ENCODE data around the gene PCSK5. TPM values are rescaled to one million over a fixed set of nuclear protein-coding genes. Genes with fewer than 3 reads are reported as not detected.
"Not testable (repeated sequence)": the region's sequence is repeated elsewhere in the genome, so short reads cannot be mapped to it uniquely, and the experiment has no call there.

PCSK5 gene
- polyA plus RNA-seq, 1 donor, result 11.3 TPM

DNA sequence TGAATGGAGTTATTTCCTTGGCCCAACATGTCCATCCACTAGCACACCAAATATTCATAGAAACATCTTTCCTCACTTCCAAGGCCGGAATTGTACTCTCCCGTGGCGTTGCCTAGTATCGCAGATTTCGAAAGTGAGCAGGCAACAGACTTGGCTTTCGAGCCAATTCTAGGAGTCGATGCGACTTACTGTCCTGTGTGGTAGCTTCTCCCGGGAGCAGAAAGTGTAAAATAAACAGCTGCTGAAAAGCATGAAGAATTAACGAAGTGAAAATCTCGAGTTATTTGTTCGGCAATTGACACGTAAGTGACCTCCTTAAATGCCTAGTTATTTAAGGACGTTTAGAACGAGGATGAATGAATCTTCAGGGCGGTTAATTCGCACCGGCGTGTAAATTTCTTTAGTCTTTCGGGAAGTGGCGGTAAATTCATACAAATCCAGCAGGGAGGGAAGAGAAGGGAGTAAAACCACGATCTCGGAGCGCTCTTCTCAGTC is 449 bp upstream of the PCSK5 start:
- no peak for DNase-seq

- DNase-seq, result peak; percentile 78
Measured at GRCh38 chr9:75891277-75891741, 836 bp downstream of the PCSK5 start.

DNA sequence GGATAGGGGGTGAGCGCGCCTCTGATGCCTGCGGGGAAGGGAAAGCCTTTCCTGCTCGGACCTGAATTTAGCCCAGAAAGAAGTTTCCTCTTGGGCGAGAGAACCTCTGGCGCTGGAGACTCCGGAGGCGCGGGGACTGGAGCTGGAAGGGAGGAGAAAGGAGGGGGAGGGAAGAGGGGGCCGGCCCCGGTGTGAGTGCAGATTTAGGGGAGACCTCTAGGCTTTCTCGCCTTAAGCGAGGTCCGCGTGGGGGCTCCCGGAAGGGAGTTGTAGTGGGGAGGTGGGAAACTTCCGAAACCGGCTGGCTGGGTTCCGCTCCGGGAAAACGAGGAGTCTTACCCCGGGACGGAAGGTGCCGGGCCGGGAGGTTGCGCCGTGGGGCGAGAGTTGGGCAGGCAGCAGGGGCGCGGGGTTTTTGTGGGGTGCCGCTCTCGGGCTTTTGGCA is 1.3 kb downstream of the PCSK5 start:
- DNase-seq, result peak; percentile 25

DNA sequence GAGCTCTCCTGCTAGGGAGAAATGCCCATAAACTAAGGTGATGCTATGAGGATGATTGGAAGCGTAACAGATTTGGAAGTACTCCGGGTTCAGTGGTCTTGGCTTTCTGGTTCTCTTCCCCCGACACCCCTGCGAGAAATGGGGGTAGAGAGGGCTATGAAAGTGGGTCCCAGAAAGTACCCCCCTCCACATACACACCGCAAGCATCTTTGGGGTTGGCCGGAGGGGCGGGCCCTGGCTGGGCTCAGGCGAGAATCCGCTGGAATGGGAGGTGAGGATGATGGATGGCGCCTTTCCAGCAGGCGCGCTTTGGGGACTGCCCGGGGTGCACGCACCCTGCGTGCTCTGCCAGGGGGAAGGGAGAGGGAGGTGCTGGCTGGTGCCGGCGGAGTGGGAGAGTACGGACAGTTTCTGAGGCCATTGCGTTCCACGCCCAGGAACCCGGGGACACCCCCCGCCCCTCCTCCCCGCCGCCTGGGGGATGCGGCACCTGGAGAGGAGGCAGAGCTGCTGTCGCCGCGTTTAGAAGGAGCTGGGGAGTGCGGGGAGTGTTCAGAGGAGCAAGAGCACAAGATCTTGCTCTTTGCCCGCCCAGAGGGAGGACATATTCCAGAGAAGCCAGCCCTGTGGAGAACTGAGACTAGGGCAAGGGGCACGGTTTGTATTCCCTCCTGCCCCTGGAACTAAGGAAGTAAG is 1.9 kb downstream of the PCSK5 start:
- peak; percentile 23 for DNase-seq

- no peak for DNase-seq
Measured at GRCh38 chr9:75893106-75893505, 2.6 kb downstream of the PCSK5 start.

GRCh38 chr9:75894566-75894965 is 4.1 kb downstream of the PCSK5 start:
- no peak for DNase-seq

DNA sequence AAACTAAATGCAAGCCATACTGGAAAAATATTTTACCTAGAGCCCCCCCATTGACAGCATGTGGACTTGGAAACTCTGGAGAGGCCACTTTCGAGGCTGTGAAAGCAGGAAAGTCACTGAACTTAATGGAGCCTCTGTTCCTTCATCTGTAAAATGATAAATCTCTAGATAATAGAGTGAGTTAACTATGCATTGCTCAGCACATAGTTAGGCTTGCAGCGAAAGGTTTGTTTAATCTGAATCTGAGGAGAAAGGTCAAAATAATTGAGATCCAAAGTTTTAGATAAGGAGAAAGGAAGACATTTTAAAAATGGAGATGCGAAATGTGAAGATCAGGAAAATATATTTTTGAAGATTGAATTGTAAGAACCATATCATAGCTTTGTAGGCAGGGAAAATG is 4.6 kb downstream of the PCSK5 start:
- DNase-seq, result no peak

- DNase-seq, result no peak
Measured at GRCh38 chr9:75896193-75896592, 5.7 kb downstream of the PCSK5 start.

DNA sequence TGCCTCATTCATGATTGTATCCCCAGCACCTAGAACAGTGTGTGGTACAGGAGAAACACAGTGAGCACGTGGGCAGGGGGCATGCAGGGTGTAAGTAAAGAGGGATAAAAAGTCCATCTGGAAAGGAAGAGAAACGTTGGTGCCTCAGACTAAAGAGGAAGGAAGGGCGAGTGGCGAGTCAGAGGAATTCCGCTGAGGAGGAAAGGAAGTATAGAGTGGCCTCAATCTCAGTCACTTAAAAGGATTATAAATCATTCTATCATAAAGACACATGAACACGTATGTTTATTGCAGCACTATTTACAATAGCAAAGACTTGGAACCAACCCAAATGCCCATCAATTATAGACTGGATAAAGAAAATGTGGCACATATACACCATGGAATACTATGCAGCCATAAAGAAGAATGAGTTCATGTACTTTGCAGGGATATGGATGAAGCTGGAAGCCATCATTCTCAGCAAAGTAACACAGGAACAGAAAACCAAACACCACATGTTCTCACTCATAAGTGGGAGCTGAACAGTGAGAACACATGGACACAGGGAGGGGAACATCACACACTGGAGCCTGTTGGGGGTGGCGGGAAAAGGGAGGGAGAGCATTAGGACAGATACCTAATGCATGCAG is 10.5 kb downstream of the PCSK5 start:
- DNase-seq, result not testable (repeated sequence)

DNA sequence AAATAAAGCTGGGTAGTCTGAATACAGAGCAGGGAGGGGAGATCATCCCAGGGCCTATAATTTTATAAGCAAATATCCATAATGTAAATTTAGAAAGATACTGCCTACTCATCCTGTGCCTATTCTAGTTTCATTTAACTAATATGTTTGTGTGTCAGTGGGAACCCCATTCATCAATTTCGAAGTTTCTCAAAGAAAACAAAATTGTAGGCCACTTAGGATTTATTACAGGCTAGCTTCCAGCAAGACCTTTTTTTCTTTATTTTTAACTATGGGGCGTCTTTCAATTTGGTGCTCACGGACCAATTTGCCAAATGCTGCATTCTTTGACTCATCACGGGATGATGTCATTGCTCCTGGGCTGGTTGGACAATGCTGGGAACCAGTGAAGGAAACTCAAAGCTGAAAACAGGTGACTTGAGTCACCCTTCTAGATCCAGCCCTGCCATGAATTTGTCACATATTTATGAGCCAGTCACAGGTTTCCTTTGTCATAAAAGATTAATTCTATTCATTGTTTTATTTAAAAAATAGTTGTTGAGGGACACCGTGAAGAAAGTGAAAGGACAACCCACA is 13.4 kb downstream of the PCSK5 start:
- DNase-seq, result no peak

GRCh38 chr9:75904364-75904763 is 13.9 kb downstream of the PCSK5 start:
- no peak for DNase-seq

DNA sequence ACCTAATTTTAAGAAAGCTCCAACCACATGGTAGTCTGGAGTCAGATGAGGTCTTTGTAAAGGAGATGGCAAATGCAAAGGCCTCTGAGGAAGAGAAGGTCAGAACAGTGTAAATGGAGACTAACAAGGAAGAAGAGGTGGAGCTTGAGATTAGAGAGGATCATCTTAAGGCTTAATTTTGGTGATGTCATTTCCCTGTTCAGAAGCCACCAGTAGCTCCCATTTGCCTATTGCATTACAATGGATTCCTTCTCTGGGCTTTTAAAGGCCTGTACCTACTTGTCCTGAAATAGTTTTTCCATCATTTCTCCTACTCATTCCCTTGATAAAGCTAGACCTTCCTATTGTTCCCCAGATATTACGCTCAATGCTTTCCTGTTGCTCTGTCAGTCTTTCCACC is 16.1 kb downstream of the PCSK5 start:
- no peak for DNase-seq

- DNase-seq, result no peak
Measured at GRCh38 chr9:75907329-75907728, 16.9 kb downstream of the PCSK5 start.

- no peak for DNase-seq
Measured at GRCh38 chr9:75907923-75908322, 17.4 kb downstream of the PCSK5 start.

DNA sequence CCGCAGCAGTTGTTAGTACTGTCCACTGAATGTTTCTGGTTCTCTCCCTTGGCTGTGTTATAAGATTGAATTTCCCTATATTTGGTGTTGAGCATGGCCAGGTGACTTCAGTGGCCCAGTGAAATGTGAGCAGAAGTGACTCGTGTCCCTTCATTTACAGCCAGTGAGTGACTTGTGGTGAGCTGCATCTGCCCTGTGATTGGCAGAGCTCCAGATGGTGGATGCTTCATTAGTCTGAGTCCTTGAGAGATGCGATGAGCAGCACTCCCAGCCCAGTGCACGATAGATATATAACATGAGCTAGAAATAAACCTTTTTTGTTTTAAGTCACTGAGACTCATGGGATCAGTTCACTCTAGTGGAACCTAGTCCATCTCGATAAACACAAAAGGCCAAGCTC is 19.3 kb downstream of the PCSK5 start:
- no peak for DNase-seq

- no peak for DNase-seq
Measured at GRCh38 chr9:75910731-75911130, 20.3 kb downstream of the PCSK5 start.

GRCh38 chr9:75911390-75911789 is 20.9 kb downstream of the PCSK5 start:
- DNase-seq, result no peak

DNA sequence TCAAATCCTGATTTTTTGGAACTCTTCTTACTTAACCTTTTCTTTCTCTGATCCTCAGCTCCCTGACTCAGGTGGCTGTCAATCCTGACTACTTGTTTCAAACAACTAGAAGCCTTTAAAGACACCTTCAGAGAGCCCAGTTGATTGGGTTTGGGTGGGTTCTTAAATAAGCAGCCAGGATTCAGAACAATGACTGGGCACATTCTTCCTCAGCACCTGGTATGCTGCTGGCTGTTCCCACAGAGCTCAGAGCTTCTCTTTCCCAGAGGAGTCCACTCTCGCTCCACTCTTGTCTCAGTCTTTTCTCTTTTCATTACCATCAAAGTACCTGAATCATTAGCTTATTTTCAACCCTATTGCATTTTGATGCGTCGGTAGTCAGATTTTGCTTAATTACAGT is 22.5 kb downstream of the PCSK5 start:
- DNase-seq, result no peak

GRCh38 chr9:75914002-75914401 is 23.5 kb downstream of the PCSK5 start:
- DNase-seq, result no peak

DNA sequence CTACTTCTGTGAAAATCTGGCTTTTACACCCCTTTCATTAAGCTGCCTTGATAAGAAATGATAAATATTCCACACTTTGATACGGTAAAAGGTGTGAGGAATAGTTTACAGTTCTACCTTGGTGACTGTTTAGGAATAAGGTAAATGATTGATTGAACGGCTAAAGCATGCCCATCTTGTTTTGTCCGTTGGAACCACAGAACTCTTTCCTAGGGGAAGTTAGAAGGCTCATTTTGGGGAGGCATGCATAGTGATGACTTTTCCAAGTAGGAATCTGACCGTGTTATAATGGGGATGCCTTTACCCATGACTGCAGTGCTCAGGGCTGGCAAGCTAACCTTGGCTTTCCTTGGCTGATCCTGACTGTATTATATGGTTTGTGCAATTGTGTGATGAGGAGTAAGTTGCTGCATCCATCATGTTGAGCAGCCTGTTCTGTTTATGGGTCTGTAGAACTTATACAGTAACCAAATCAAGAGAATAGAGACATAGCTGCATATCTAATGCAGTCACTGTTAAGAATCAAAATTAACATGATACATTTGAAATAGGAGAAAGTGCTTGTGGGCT is 24.5 kb downstream of the PCSK5 start:
- DNase-seq, result no peak

- no peak for DNase-seq
Measured at GRCh38 chr9:75918154-75918553, 27.7 kb downstream of the PCSK5 start.

- DNase-seq, result no peak
Measured at GRCh38 chr9:75918909-75919308, 28.4 kb downstream of the PCSK5 start.

DNA sequence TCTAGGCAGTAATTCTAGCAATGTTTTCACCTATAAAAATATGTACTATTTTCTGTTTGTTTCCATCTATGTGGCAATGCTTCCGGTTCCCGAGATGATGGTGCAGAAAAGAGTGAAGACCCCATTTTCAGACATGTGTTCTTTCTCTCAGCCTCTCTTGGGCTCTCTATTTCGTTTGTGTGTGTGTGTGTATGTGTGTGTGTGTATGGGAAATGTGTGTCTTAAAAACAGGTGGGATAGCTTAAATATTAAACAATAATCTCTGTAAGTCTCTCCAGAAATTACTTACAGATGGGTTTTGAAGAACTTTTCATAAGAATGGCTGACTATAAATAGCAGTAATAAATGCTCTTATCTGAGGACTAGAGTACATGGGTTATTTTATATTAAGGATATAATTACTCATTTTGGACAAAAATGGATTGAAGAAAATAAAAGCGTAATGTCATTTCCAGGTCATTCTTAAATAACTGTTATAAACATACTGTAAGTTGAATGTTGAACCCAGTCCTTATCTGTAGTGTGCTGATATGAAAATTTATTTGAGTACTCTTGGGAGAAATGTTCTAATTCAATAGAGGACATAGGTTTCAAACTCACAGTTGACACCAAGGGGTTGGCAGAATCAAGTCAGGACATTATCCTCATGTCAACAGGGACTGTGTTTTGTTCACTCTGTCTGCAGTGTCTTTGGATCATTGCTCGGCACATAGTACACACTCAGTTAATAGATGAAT is 31.1 kb downstream of the PCSK5 start:
- DNase-seq, result peak; percentile 24
